Natural killer cell (primary cell): ENCODE data around the gene CTNS. TPM values are rescaled to one million over a fixed set of nuclear protein-coding genes. Genes with fewer than 3 reads are reported as not detected.

Source experiments
- ATAC-seq, 3 donors: fragments of 150-1000 bp in 2 of 3; fragments of 200-7000 bp in 1 of 3; cut with Tn5 transposase; 1 replicate in 1 of 3; 2 replicates in 2 of 3; pipeline ENCODE4 v1.10.0; 2021; ENCODE audit warnings: mild to moderate bottlenecking in 2 of 3, moderate library complexity in 2 of 3
- DNase-seq, 2 donors: peaks; one replicate each; pipeline versions ENCODE4 v3.0.0 to v3.0.0-alpha.2; 2013 to 2021; ENCODE audit warnings: mixed read lengths in 1 of 2
- H3K27ac ChIP-seq: one replicate; pipeline ENCODE4 v1.5.1; 2013; ENCODE audit warnings: mild to moderate bottlenecking, low read length
- H3K27me3 ChIP-seq: one replicate; pipeline ENCODE4 v1.6.1; 2013; ENCODE audit warnings: low read length; ENCODE audit not compliant: control insufficient read depth, insufficient read depth
- H3K36me3 ChIP-seq: one replicate; pipeline ENCODE4 v1.6.1; 2013; ENCODE audit warnings: low read length; ENCODE audit not compliant: control insufficient read depth, insufficient read depth
- H3K4me1 ChIP-seq: one replicate; pipeline ENCODE4 v1.6.1; 2013; ENCODE audit warnings: low read length; ENCODE audit not compliant: control insufficient read depth, insufficient read depth
- H3K4me3 ChIP-seq: one replicate; pipeline ENCODE4 v1.5.1; 2013; ENCODE audit warnings: low read length
- H3K9me3 ChIP-seq: one replicate; pipeline ENCODE4 v1.6.1; 2013; ENCODE audit warnings: low read length; ENCODE audit not compliant: control insufficient read depth, insufficient read depth
- H3K27ac Mint-ChIP-seq, 2 donors: one replicate each; pipeline ENCODE4 v1.8.0; 2022; ENCODE audit warnings: mild to moderate bottlenecking in 2 of 2, mixed read lengths in 2 of 2, moderate library complexity in 1 of 2
- H3K27me3 Mint-ChIP-seq, 2 donors: one replicate each; pipeline ENCODE4 v1.8.0; 2022; ENCODE audit warnings: low read depth in 2 of 2, mixed read lengths in 2 of 2
- H3K36me3 Mint-ChIP-seq: one replicate; pipeline ENCODE4 v1.8.0; 2022; ENCODE audit warnings: mixed read lengths
- H3K4me1 Mint-ChIP-seq, 2 donors: one replicate each; pipeline ENCODE4 v1.8.0; 2022; ENCODE audit warnings: mixed read lengths in 2 of 2
- H3K4me3 Mint-ChIP-seq: one replicate; pipeline ENCODE4 v1.8.0; 2022; ENCODE audit warnings: mild to moderate bottlenecking, moderate library complexity, mixed read lengths
- H3K9me3 Mint-ChIP-seq, 2 donors: one replicate each; pipeline ENCODE4 v1.8.0; 2022; ENCODE audit warnings: mixed read lengths in 2 of 2
- WGBS: methylation state at CpG from one replicate; pipeline ENCODE4 v1.1.7; 2013; ENCODE audit warnings: missing lambda C conversion rate; ENCODE audit not compliant: insufficient coverage; 5-methylcytosine and 5-hydroxymethylcytosine counted together
- intact Hi-C: fragments of 100-400 bp; cut with micrococcal nuclease; formaldehyde crosslinking; loops from one replicate; pipeline ENCODE4 v1.14.2; 2022
- total RNA-seq, 4 donors: library from RNA; stranded (reverse); fragments of 120-200 nt in 1 of 4; gene quantifications; one replicate each; pipeline versions ENCODE4 v1.2.3 to v1.2.4, GENCODE V29; 2013 to 2022
- TF ChIP-seq, protein P1 (sequence below): fragments of 200-600 bp; IDR thresholded peaks from one replicate; pipeline ENCODE4 v1.8.0; 2022; ENCODE audit warnings: antibody characterized with exemption

Gene CTNS
- total RNA-seq, 3 donors from 2014 or later (not counting 1 experiment from before 2014, with no cell fraction given): 7.6 to 24.2 (median 9.6) TPM

GRCh38 chr17:3641717-3642486, 5.3 kb downstream of the CTNS start:
- H3K9me3 Mint-ChIP-seq: no peaks in the 10 kb centered on the region
- H3K4me1 Mint-ChIP-seq: peaks cover 9 to 10% of the 10 kb centered on the region in 2 donors
- H3K4me3 ChIP-seq: no peak overlapping the region
- no peaks in the 10 kb centered on the region for H3K36me3 Mint-ChIP-seq
- H3K27me3 ChIP-seq: no peaks in the 10 kb centered on the region
- no peak for ATAC-seq
- no peaks in the 10 kb centered on the region for H3K27me3 Mint-ChIP-seq
- WGBS: 87% methylated on average over 15 of the region's 19 CpGs
- no peak overlapping the region for H3K4me3 Mint-ChIP-seq
- peaks cover 2% of the 10 kb centered on the region for H3K36me3 ChIP-seq
- H3K27ac ChIP-seq: no peak overlapping the region
- no peak overlapping the region for H3K27ac Mint-ChIP-seq
- intact Hi-C loops: no loop called here
- H3K9me3 ChIP-seq: no peaks in the 10 kb centered on the region
- TF ChIP-seq, protein P1, sequence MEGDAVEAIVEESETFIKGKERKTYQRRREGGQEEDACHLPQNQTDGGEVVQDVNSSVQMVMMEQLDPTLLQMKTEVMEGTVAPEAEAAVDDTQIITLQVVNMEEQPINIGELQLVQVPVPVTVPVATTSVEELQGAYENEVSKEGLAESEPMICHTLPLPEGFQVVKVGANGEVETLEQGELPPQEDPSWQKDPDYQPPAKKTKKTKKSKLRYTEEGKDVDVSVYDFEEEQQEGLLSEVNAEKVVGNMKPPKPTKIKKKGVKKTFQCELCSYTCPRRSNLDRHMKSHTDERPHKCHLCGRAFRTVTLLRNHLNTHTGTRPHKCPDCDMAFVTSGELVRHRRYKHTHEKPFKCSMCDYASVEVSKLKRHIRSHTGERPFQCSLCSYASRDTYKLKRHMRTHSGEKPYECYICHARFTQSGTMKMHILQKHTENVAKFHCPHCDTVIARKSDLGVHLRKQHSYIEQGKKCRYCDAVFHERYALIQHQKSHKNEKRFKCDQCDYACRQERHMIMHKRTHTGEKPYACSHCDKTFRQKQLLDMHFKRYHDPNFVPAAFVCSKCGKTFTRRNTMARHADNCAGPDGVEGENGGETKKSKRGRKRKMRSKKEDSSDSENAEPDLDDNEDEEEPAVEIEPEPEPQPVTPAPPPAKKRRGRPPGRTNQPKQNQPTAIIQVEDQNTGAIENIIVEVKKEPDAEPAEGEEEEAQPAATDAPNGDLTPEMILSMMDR: no peak
- peaks cover 6% of the 10 kb centered on the region for H3K4me1 ChIP-seq
- no peak for DNase-seq

GRCh38 chr17:3643889-3644349, 7.4 kb downstream of the CTNS start:
- Histone ChIP-seq H3K4me3 (no peak overlapping the region), H3K36me3 (peaks cover 5% of the 10 kb centered on the region)
- TF ChIP-seq, protein P1: no peak

GRCh38 chr17:3645310-3645709, 8.8 kb downstream of the CTNS start:
- TF ChIP-seq, protein P1: no peak
- Histone ChIP-seq H3K27me3 (no peaks in the 10 kb centered on the region), H3K36me3 (peaks cover 5% of the 10 kb centered on the region), H3K4me1 (no peaks in the 10 kb centered on the region), H3K4me3 (no peak overlapping the region), H3K27ac (no peak overlapping the region), H3K9me3 (no peaks in the 10 kb centered on the region)
- Mint-ChIP-seq H3K36me3 (no peaks in the 10 kb centered on the region), H3K27me3 (no peaks in the 10 kb centered on the region), H3K4me3 (no peak overlapping the region), H3K4me1 (peaks cover 0 to 8% of the 10 kb centered on the region in 2 donors), H3K9me3 (no peaks in the 10 kb centered on the region), H3K27ac (no peak overlapping the region)
- ATAC-seq: no peak
- intact Hi-C loops: no loop called here
- 71% methylated on average over 5 of the region's 5 CpGs for WGBS
- no peak for DNase-seq

More at GRCh38 chr17:3643889-3644349, 7.4 kb downstream of the CTNS start:
- H3K27me3 Mint-ChIP-seq: no peaks in the 10 kb centered on the region
- intact Hi-C loops: no loop called here
- Histone ChIP-seq H3K27me3 (no peaks in the 10 kb centered on the region), H3K9me3 (no peaks in the 10 kb centered on the region), H3K27ac (no peak overlapping the region), H3K4me1 (no peaks in the 10 kb centered on the region)
- no peak for DNase-seq
- no peaks in the 10 kb centered on the region for H3K9me3 Mint-ChIP-seq
- H3K27ac Mint-ChIP-seq: no peak overlapping the region
- WGBS: 88% methylated on average over 4 of the region's 4 CpGs
- no peak overlapping the region for H3K4me3 Mint-ChIP-seq
- no peak for ATAC-seq
- H3K36me3 Mint-ChIP-seq: no peaks in the 10 kb centered on the region
- peaks cover 0 to 8% of the 10 kb centered on the region in 2 donors for H3K4me1 Mint-ChIP-seq
